Measurements from ENCODE around the gene ING5. TPM values are rescaled to one million over a fixed set of nuclear protein-coding genes. Genes with fewer than 3 reads are reported as not detected.

Gene ING5
- total RNA-seq, 2 experiments from 2014 or later, result 51.2 to 51.3 TPM

DNA sequence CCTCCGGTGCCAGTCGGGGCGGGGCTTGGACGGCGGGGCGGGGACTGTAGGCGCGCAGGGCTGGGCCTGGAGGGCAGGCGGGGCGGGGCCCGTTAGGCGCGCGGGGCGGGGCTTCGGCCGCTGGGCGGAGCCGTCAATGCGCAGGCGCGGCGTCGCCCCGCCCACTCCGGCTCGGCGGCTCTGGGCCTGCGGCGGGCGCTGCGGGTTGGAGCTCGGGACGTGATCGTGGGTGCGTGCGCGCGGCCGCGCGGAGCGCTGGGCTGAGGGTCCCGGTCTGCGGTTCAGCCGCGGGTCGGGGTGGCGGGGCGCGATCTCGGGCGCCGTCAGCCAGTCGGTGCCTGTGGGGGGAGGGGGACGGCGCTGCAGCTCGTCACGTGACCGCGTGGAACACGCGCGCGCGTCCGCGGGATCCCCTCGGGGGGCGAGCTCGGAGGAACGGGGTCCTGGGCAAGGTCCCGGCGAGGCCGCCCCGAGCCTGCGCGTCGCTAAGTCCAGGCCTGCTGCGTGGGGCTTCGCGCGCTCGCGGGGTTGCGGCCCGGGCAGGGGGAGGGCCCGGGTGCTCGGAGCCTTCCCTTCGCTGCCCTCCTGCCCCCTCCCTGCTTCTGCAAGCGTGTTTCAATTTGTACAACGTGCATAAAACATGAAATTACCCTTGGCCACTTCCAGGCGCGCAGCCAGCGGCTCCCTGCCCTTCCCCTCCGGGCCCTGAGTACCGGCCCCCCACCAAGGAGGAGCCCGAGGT lies 32.8 kb downstream of the ING5 start, which contains the start of gene D2HGDH:
TSS of gene D2HGDH (plus strand) at position 164 of the 742 bp plus-strand sequence. CDS start 595 bp downstream, outside the sequence.
- TF ChIP-seq, protein P1, sequence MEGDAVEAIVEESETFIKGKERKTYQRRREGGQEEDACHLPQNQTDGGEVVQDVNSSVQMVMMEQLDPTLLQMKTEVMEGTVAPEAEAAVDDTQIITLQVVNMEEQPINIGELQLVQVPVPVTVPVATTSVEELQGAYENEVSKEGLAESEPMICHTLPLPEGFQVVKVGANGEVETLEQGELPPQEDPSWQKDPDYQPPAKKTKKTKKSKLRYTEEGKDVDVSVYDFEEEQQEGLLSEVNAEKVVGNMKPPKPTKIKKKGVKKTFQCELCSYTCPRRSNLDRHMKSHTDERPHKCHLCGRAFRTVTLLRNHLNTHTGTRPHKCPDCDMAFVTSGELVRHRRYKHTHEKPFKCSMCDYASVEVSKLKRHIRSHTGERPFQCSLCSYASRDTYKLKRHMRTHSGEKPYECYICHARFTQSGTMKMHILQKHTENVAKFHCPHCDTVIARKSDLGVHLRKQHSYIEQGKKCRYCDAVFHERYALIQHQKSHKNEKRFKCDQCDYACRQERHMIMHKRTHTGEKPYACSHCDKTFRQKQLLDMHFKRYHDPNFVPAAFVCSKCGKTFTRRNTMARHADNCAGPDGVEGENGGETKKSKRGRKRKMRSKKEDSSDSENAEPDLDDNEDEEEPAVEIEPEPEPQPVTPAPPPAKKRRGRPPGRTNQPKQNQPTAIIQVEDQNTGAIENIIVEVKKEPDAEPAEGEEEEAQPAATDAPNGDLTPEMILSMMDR (IDR thresholded peaks at IDR 0.05), result no peak
- Mint-ChIP-seq H3K4me1 (ENCODE audit: low read depth) (peaks cover 12% of the 10 kb centered on the region), H3K27ac (peak within 1 kb of the TSS; percentile 65), H3K27me3 (no peaks in the 10 kb centered on the region), H3K9me3 (no peaks in the 10 kb centered on the region), H3K4me3 (peak within 1 kb of the TSS; percentile 85), H3K36me3 (ENCODE audit: low read depth) (no peaks in the 10 kb centered on the region)
- Histone ChIP-seq H3K27ac (ENCODE audit: low read depth in 1 of 2, low read length in 2 of 2) (peak within 1 kb of the TSS in 1 of 2 donors; percentile 71), H3K36me3 (ENCODE audit: insufficient read depth, low read length) (peaks cover 11% of the 10 kb centered on the region), H3K4me1 (ENCODE audit: insufficient read depth, low read length) (peaks cover 48% of the 10 kb centered on the region), H3K9me3 (ENCODE audit: control insufficient read depth in 1 of 2, insufficient read depth in 1 of 2, low read length in 2 of 2) (no peaks in the 10 kb centered on the region), H3K27me3 (ENCODE audit: control insufficient read depth in 1 of 2, insufficient read depth in 2 of 2, low read length in 2 of 2) (no peaks in the 10 kb centered on the region), H3K4me3 (ENCODE audit: low read length) (peak within 1 kb of the TSS; percentile 71)
- intact Hi-C loops (cut with DNase I, micrococcal nuclease), result loop anchor here (1.0 to 10.0 kb wide), 11 partner anchors 32 to 882 kb away; partner anchors contain the start of genes DTYMK (in 2 of the 2), ING5 (in 2 of the 2), ATG4B (in 1 of the 2) and FARP2 (in 1 of the 2)
- DNase-seq, result peak; percentile 86 to 98 (median 94)
- POLR2A ChIA-PET, result interaction anchor here (0.8 to 4.4 kb wide), 15 partner anchors 21 to 1169 kb away, joined by 3 to 49 read pairs (median 4); partner anchors contain the start of genes DTYMK, HDLBP, ING5 and SEPTIN2
- CTCF ChIA-PET, result interaction anchor here (0.9 to 4.1 kb wide), 3 partner anchors 28 to 54 kb away, joined by 4 to 19 read pairs (median 6); partner anchors contain the start of gene ING5
- ATAC-seq (ENCODE audit: poor library complexity), result peak; percentile 92

DNA sequence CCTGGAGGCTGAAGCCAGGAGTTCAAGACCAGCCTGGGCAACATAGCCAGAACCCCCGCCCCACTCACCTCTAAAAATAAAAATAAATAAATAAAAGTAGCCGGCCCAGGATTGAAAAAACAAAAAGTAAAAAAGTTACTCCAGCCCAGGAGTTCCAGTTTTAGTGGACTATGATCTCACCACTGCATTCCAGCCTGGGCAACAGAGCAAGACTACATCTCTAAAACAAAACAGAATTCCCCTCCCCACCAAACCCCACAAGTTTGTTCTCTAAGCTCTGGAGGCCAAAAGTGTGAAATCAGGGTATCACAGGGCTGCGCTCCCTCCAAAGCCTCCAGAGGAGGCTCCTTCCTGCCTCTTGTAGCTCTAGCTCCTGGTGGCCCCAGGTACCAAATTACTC lies 34.3 kb downstream of the ING5 start:
- Mint-ChIP-seq H3K27ac (peak overlapping the region; percentile 79), H3K27me3 (no peaks in the 10 kb centered on the region), H3K36me3 (ENCODE audit: low read depth) (no peaks in the 10 kb centered on the region), H3K9me3 (no peaks in the 10 kb centered on the region), H3K4me1 (ENCODE audit: low read depth) (peaks cover 23% of the 10 kb centered on the region), H3K4me3 (peak overlapping the region; percentile 85)
- Histone ChIP-seq H3K4me3 (ENCODE audit: low read length) (no peak overlapping the region), H3K36me3 (ENCODE audit: insufficient read depth, low read length) (peaks cover 11% of the 10 kb centered on the region), H3K4me1 (ENCODE audit: insufficient read depth, low read length) (peaks cover 57% of the 10 kb centered on the region), H3K27me3 (ENCODE audit: control insufficient read depth in 1 of 2, insufficient read depth in 2 of 2, low read length in 2 of 2) (no peaks in the 10 kb centered on the region), H3K27ac (ENCODE audit: low read depth in 1 of 2, low read length in 2 of 2) (no peak overlapping the region), H3K9me3 (ENCODE audit: control insufficient read depth in 1 of 2, insufficient read depth in 1 of 2, low read length in 2 of 2) (no peaks in the 10 kb centered on the region)
- intact Hi-C loops (cut with DNase I, micrococcal nuclease), result loop anchor here in 1 of 2 experiments (5.0 to 10.0 kb wide), 3 partner anchors 121 to 581 kb away; partner anchors contain the start of genes PDCD1 and PPP1R7
- ChIA-PET CTCF (no interaction called here), POLR2A (interaction anchor here (0.6 to 2.6 kb wide), 3 partner anchors 10 to 387 kb away, joined by 3 to 10 read pairs (median 3); partner anchors contain the start of gene DTYMK)
- ATAC-seq (ENCODE audit: poor library complexity) (no peak), DNase-seq (no peak)
- TF ChIP-seq, protein P1 (IDR thresholded peaks at IDR 0.05), result no peak

DNA sequence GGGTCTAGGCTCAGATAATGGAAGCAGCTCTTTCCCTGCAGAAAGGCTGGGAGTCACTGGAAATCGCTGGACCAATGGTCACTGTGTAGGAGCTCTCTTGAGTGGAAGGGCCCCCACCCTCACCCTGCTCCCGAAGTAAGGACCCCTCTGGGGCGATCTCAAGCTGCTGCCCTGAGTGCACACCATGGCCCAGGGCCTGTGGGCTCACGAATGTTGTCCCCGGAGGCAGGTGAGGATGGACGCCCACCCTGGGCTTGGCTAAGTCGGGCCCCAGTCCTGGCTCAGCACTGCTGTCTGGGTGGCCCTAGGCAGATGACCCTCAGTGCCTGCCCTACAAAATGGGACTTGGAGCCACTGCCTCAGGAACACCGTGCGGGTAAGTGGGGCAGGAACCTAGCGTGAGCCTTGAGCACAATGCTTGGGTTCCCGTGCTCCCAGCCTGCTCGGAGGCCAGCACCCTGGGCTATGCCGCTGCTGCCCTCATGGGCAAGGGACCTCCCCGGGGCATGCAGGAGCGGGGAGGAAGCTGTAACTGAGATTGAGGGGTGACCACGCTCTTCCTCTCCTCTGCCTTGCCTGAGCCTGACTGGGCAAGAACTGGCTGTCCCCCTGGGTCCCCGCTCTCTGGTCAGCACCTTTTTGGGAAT lies 36.3 kb downstream of the ING5 start:
- Mint-ChIP-seq H3K36me3 (ENCODE audit: low read depth) (no peaks in the 10 kb centered on the region), H3K4me3 (peak overlapping the region; percentile 85), H3K27ac (peak overlapping the region; percentile 61), H3K9me3 (no peaks in the 10 kb centered on the region), H3K4me1 (ENCODE audit: low read depth) (peaks cover 22% of the 10 kb centered on the region), H3K27me3 (no peaks in the 10 kb centered on the region)
- ChIA-PET POLR2A (no interaction called here), CTCF (no interaction called here)
- ATAC-seq (ENCODE audit: poor library complexity) (no peak), DNase-seq (no peak)
- TF ChIP-seq, protein P1 (IDR thresholded peaks at IDR 0.05), result no peak
- peaks cover 60% of the 10 kb centered on the region for H3K4me1 ChIP-seq (ENCODE audit: insufficient read depth, low read length)
- intact Hi-C loops (cut with DNase I, micrococcal nuclease), result loop anchor here in 1 of 2 experiments (5.0 to 10.0 kb wide), 3 partner anchors 119 to 583 kb away; partner anchors contain the start of genes PDCD1 and PPP1R7
- peaks cover 0 to 9% of the 10 kb centered on the region in 2 experiments for H3K9me3 ChIP-seq (ENCODE audit: control insufficient read depth in 1 of 2, insufficient read depth in 1 of 2, low read length in 2 of 2)
- no peak overlapping the region for H3K4me3 ChIP-seq (ENCODE audit: low read length)
- H3K36me3 ChIP-seq (ENCODE audit: insufficient read depth, low read length), result peaks cover 11% of the 10 kb centered on the region
- H3K27ac ChIP-seq (ENCODE audit: low read depth in 1 of 2, low read length in 2 of 2), result no peak overlapping the region
- no peaks in the 10 kb centered on the region for H3K27me3 ChIP-seq (ENCODE audit: control insufficient read depth in 1 of 2, insufficient read depth in 2 of 2, low read length in 2 of 2)

All from CD4-positive, alpha-beta T cell (primary cell).